GM18867 (cell line): Measurements from ENCODE around the gene SRP68.
"Not testable (repeated sequence)": the region's sequence is repeated elsewhere in the genome, so short reads cannot be mapped to it uniquely, and the experiment has no call there.

Source experiments
- ATAC-seq: cut with Tn5 transposase; IDR thresholded peaks from one replicate; pipeline ENCODE4 v1.9.1; 2021; ENCODE audit warnings: mild to moderate bottlenecking, moderate library complexity; ENCODE audit not compliant: unreplicated experiment

Gene SRP68

DNA sequence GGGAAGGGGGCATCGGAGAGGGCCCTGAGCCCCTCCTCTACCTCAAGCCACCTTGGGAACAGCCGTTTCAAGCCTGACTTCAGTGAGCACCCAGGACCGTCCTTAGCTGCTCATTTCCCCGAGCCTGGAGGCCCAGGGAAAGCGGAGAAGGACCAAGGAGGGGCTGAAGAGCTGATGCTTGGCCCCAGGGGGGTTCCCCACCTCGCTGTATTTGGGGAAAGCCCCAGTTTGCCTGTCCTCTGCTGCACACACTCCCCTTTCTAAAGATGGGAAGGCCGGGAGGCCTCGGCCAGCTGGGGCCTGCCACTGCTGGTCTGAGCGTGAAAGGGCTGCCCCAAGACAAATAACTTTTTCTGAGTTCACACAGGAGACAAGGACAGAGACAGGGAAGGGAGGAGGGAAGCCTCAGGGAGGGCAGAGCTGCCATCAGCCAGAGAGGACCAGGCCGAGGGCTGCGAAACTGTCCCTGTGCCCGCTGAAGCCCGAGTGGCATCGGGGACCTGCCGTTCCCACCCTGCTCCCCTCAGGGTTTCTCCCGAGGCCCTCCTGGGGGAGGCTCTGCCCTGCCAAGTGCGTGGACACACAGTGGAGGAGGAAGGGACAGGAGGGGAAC lies 18.3 kb upstream of the SRP68 start:
- ATAC-seq = no peak

- no peak for ATAC-seq
Observed at GRCh38 chr17:76089680-76090516, 17.6 kb upstream of the SRP68 start.

- ATAC-seq = no peak
Observed at GRCh38 chr17:76088868-76089576, 16.7 kb upstream of the SRP68 start.

- ATAC-seq = no peak
Observed at GRCh38 chr17:76088041-76088867, 15.9 kb upstream of the SRP68 start.

GRCh38 chr17:76087531-76087930 lies 15.2 kb upstream of the SRP68 start:
- no peak for ATAC-seq

DNA sequence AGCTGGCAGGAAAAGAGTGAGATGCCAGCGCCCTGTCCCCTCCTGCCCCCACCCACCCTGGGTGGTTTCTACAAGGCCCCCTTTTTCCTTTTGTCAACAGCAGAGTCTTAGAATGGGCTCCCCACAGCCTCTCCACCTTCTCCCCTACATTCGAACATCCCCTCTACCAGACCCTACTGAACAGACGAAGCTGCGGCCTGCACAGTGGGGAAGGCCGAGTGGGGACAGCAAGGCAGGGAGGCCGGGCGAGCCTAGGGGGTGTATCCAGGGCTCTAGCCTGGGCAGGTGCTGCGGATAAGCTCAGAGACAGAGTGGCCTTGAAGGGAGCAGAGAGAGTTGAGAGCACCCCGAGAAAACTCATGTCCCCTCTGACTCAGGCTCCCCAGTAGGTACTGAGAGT lies 14.1 kb upstream of the SRP68 start:
- no peak for ATAC-seq

DNA sequence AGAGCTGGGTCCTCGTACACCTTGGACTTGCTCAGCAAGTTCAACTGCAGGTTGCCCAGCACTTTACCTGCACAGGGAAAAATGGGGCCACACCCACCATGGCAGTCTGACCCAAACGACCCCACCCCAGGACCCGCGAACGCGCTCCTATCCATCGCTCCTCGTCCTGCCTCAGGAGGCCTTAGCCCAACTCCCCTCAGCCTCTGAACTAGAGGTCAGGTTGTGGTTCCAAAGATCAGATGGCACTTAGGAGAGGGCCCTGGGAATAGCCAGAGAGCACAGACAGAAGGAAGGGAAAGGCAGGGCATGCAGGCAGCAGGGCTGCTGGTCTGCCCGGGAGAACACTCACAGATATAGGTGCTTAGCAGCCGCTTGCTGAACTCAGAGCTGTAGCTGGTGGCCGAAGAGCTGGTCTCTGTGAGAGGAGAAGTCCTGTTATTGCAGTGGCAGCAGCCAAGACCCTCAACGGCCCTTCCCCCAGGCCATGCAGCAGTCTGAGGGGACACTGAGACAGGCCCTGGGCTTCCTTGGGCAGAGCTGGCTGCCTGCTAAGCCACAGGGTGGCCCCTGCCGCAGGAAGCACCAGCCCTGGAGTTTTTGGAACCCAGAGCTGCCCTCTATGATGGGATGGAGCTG lies 13.5 kb upstream of the SRP68 start:
- no peak for ATAC-seq

DNA sequence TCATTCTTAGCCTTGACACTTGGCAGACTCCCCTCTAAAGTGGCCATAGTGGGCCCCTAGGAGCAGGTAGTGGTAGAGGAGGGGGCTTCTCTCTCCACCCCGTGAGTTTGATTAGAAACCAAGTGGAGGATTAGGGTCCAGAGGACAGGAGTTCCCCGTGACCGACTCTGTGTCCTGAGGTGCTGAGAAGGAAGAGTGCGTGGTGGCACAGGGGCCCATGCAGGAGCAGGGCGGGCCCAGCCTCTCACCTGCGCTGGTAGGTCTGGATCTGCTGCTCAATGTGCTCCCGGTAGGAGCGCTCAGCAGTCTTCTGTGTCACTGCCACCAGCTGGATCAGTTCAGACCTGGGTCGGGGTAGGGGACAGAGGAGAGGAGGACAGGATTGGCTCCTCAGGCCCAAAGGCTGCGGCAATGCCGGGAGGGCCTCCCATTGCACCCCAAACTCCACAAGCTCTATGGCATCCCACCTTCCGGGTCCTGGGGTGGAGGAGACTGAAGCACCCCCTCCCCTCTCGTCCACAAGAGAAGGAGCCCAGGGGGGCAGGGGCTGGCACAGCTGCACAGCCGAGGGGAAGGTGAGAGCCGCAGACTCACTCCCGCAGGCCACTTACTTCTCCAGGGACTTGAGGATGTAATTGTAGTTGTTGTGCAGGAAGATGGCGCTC lies 12.9 kb upstream of the SRP68 start:
- ATAC-seq = no peak

DNA sequence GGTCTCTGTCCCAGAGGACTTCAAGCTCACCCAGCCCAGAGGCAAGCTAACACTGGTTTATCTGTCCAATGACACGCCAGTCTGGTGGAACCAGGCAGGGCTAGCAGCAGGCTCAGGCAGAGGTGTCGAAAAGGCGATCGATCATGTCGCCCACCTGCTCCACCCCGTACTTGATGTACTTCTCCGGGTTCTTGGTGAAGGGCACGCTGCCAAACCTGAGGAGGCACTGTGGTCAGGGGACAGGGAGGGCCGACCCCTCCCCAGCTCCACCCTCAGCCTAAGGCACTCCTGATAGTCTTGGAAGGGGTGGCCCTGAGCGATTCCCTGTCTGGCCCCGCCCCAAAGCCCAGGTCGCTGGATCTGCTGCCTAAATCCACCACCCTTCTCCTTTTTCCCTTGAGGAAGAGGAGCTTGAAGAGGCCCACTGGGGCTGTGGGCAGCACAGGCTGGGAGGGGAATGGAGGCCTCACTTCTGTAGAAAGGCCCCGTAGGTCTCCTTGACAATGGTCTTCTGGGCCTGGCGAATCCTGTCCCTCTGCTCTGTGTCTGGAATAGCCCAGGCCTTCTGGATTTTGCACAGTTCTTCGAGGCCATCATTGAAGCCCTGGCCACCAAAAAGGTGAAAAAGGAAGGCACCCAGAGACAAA lies 11.3 kb upstream of the SRP68 start:
- ATAC-seq = no peak

DNA sequence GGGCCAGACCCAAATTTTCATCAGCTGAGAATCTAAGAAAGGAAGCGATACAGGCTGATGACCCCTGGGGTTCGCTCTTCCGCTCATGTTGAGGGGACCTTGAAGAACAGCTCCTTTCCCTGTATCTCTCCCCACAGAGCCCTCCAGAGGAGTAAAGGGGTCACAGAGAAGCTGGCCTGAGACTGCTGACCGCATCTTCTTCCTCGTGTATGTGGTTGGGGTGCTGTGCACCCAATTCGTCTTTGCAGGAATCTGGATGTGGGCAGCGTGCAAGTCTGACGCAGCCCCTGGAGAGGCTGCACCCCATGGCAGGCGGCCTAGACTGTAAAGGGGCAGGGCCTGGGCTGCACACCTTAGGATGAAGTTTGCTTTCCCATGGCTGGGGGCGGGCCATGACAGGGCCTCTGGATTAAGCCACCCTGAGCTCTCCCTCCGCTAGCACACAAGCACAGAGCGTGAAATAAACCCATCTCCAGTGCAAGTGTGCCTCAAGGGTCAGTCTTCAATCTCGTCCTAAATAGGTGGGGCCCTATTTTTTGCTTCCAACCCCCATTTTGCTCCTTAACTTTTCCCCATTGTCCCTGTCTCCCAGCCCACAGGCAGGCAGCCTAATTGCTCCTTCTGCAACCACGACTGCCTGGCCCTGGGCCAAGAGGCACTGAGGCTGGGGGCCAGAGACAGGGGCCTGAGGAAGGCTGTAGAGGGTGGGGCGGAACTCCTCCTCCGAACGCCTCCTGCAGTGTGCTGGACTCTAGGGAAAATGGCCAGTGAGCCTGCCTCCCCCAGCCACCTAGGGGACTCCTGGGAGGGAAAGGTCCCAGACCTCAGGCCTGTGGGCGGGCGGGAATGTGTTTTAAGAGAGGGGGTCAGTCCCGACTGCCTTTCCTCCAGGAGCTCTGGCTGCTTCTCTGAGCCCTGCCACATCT lies 10.3 kb upstream of the SRP68 start:
- no peak for ATAC-seq

DNA sequence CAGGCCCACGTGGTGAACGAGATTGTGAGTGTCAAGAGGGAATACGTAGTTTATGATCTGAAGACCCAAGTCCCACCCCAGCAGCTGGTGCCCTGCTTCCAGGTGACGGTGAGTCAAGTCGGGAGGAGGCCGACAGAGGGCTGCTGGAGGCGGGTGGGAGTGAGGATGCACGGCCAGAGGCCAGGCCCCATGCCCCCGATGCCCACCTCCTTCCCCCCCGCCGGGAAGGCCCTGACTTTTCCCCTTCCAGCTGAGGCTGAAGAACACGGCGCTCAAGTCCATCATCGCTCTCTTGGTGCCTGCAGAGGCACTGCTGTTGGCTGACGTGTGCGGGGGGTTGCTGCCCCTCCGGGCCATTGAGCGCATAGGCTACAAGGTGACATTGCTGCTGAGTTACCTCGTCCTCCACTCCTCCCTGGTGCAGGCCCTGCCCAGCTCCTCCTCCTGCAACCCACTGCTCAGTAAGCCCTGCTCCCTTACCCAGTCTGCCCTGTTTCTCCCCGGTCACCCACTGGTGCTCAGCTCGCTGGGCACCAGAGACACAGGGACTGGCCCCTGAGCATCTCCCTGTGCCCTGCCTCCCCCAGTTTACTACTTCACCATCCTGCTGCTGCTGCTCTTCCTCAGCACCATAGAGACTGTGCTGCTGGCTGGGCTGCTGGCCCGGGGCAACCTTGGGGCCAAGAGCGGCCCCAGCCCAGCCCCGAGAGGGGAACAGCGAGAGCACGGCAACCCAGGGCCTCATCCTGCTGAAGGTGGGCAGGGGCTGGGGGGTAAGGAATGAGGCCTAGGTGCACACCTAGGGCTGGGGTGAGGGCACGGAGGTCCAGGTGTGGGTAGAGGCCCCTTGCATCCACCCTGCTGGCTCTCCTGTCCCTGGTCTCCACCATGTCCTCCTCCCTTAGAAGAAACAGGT lies 9.2 kb upstream of the SRP68 start:
- ATAC-seq = no peak

- no peak for ATAC-seq
Observed at GRCh38 chr17:76080768-76081287, 8.5 kb upstream of the SRP68 start.

GRCh38 chr17:76079956-76080767 lies 7.8 kb upstream of the SRP68 start:
- ATAC-seq = no peak

DNA sequence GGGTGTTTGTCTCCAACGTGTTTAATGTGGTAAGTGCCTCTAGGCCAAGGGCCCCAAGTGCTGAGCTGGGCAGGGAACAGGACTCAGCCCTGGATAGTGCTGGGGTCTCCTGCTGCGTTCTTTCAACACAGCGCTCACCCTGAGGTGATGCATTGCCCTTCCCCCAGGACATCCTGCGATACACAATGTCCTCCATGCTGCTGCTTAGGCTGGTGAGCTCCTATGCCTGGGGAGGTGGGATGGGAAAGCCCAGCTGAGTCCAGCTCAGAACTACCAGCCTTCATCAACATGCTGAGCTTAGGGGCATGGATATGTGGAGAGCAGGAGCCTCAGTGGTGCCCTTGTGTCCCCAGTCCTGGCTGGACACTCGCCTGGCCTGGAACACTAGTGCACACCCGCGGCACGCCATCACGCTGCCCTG lies 7.2 kb upstream of the SRP68 start:
- ATAC-seq = no peak

- ATAC-seq = no peak
Observed at GRCh38 chr17:76078860-76079534, 6.7 kb upstream of the SRP68 start, which contains the start of gene ZACN. Gene ZACN (plus strand): TSS chr17:76079182. CDS start chr17:76079265, 83 bp downstream.

GRCh38 chr17:76078370-76078769 lies 6.1 kb upstream of the SRP68 start:
- not testable (repeated sequence) for ATAC-seq
